K562 (cell line): ENCODE results near the gene ADIPOR1. TPM values are rescaled to one million over a fixed set of nuclear protein-coding genes. Genes with fewer than 3 reads are reported as not detected.

Experiments
- ATAC-seq: fragments of 200-7000 bp; cut with Tn5 transposase; 3 replicates; pipeline ENCODE4 v1.9.1; 2020; ENCODE audit warnings: moderate library complexity
- BruUV-seq: library from RNA; stranded (reverse); fragments of 400-500 nt; replicated peaks from 2 replicates; lab custom pipeline; 2021; lab: Mats Ljungman, UMichigan
- CTCF ChIA-PET: fragments of 300-600 bp; formaldehyde crosslinking; extraction: SDS; loops from one replicate; lab custom pipeline; 2021; ENCODE audit warnings: low intra/inter-chr PET ratio; lab: Yijun Ruan, JAX
- POLR2A ChIA-PET: fragments of 300-600, 350-650 bp; sonication (Branson Sonifier 250); formaldehyde crosslinking; extraction: SDS; loops from one replicate; lab custom pipeline; 2021; ENCODE audit warnings: antibody characterized with exemption, inconsistent platforms; lab: Yijun Ruan, JAX
- DNase-seq, 4 experiments: peaks; one replicate each; pipeline versions ENCODE4 v3.0.0 to v3.0.0-alpha.2; 2011 to 2018; ENCODE audit warnings: low spot score in 3 of 4, mixed read lengths in 3 of 4; ENCODE audit errors: extremely low read depth in 1 of 4
- FAIRE-seq: peaks from 2 replicates; lab custom pipeline; 2011; peaks lifted over from hg19 to GRCh38; lab: Jason Lieb, UNC
- H2AFZ ChIP-seq: 2 replicates; pipeline ENCODE4 v1.6.0; 2011; ENCODE audit warnings: low read depth, low read length, control low read depth, inconsistent platforms
- H3K27ac ChIP-seq: fragments of 200-600 bp; 3 replicates; pipeline ENCODE4 v1.8.0; 2011; ENCODE audit warnings: low read depth, mild to moderate bottlenecking, control low read depth, inconsistent platforms, low read length, moderate library complexity, mixed read lengths; ENCODE audit errors: extremely low read depth
- H3K27me3 ChIP-seq, 2 experiments: fragments of 300-600 bp in 1 of 2; 2 replicates in 1 of 2; 3 replicates in 1 of 2; pipeline versions ENCODE4 v1.6.0 to v1.8.0; 2011; ENCODE audit warnings: inconsistent platforms in 2 of 2, low read length in 2 of 2, mild to moderate bottlenecking in 1 of 2, mixed read lengths in 1 of 2, moderate library complexity in 1 of 2; ENCODE audit not compliant: control insufficient read depth in 2 of 2, insufficient read depth in 2 of 2
- H3K36me3 ChIP-seq: fragments of 300-600 bp; 3 replicates; pipeline ENCODE4 v1.8.0; 2011; ENCODE audit warnings: mild to moderate bottlenecking, low read length, inconsistent platforms; ENCODE audit not compliant: control insufficient read depth, insufficient read depth
- H3K4me1 ChIP-seq, 2 experiments: fragments of 200-600 bp in 1 of 2; replicated peaks in 1 of 2; 2 replicates in 1 of 2; 3 replicates in 1 of 2; pipeline versions ENCODE4 v1.5.1 to v1.8.0; 2011; ENCODE audit warnings: inconsistent platforms in 2 of 2, low read length in 2 of 2, mild to moderate bottlenecking in 1 of 2, mixed read lengths in 1 of 2, moderate library complexity in 1 of 2; ENCODE audit not compliant: control insufficient read depth in 2 of 2, insufficient read depth in 2 of 2
- H3K4me2 ChIP-seq: 2 replicates; pipeline ENCODE4 v1.6.1; 2011; ENCODE audit warnings: low read length, control low read depth, inconsistent platforms, mixed read lengths; ENCODE audit not compliant: insufficient read depth
- H3K4me3 ChIP-seq: fragments of 200-600 bp; sonication (generic), shearing (Covaris generic); 2 replicates; pipeline ENCODE4 v1.5.1; 2016; ENCODE audit warnings: control low read depth, inconsistent platforms
- H3K79me2 ChIP-seq: fragments of 200-600 bp; 3 replicates; pipeline ENCODE4 v1.8.0; 2011; ENCODE audit warnings: low read length, inconsistent platforms; ENCODE audit not compliant: control insufficient read depth, insufficient read depth
- H3K9ac ChIP-seq, 2 experiments: 2 replicates each; pipeline versions ENCODE4 v1.6.0 to v1.6.1; 2011; ENCODE audit warnings: low read depth in 2 of 2, low read length in 2 of 2, control low read depth in 1 of 2, inconsistent platforms in 1 of 2, mild to moderate bottlenecking in 1 of 2, mixed read lengths in 1 of 2; ENCODE audit not compliant: insufficient read depth in 1 of 2
- H3K9me1 ChIP-seq: one replicate; pipeline ENCODE4 v1.6.0; 2011; ENCODE audit warnings: inconsistent platforms, mild to moderate bottlenecking, low read length, moderate library complexity; ENCODE audit not compliant: control insufficient read depth, insufficient read depth
- H3K9me3 ChIP-seq: replicated peaks from 2 replicates; pipeline ENCODE4 v1.5.1; 2011; ENCODE audit warnings: low read depth, low read length, inconsistent platforms; ENCODE audit not compliant: control insufficient read depth, insufficient read depth
- H4K20me1 ChIP-seq: replicated peaks from 2 replicates; pipeline ENCODE4 v1.6.1; 2011; ENCODE audit warnings: low read length, inconsistent platforms, mixed read lengths; ENCODE audit not compliant: control insufficient read depth, insufficient read depth
- ARID1B ChIP-seq: fragments of 450-650 bp; IDR thresholded peaks from 2 replicates; pipeline ENCODE4 v1.6.1; 2016; ENCODE audit warnings: antibody characterized with exemption, mild to moderate bottlenecking, inconsistent platforms
- BDP1 ChIP-seq: IDR thresholded peaks from 3 replicates; pipeline ENCODE4 v1.6.1; 2011; ENCODE audit not compliant: insufficient read length, insufficient read depth
- FOXK2 ChIP-seq, 2 experiments: fragments of 450-650 bp; IDR thresholded peaks in 1 of 2; conservative IDR thresholded peaks in 1 of 2; 2 replicates each; pipeline ENCODE4 v1.6.1; 2016; ENCODE audit warnings: low read depth in 2 of 2, mild to moderate bottlenecking in 1 of 2
- FOXP1 ChIP-seq: sonication (generic); formaldehyde crosslinking; IDR thresholded peaks from 2 replicates; pipeline ENCODE4 v1.8.0; 2022; ENCODE audit warnings: mild to moderate bottlenecking, missing genetic modification reagents
- HNRNPL ChIP-seq: fragments of 200-400 bp; formaldehyde crosslinking; IDR thresholded peaks from 2 replicates; pipeline ENCODE4 v1.6.1; 2017; ENCODE audit warnings: low read depth, mild to moderate bottlenecking, low read length
- PML ChIP-seq: IDR thresholded peaks from 2 replicates; pipeline ENCODE4 v1.6.1; 2012; ENCODE audit warnings: low read length, inconsistent platforms
- PYGO2 ChIP-seq: fragments of 450-650 bp; IDR thresholded peaks from 2 replicates; pipeline ENCODE4 v1.6.1; 2016; ENCODE audit warnings: mild to moderate bottlenecking, missing genetic modification characterization, moderate library complexity, missing compliant biosample characterization
- ZKSCAN1 ChIP-seq: fragments of 150-350 bp; IDR thresholded peaks from 2 replicates; pipeline ENCODE4 v1.6.1; 2016; ENCODE audit warnings: low read depth, low read length
- WGBS: fragments of 100-300 bp; shearing (Covaris generic); methylation state at CpG from one replicate; pipeline ENCODE4 v1.1.6; 2016; ENCODE audit warnings: low coverage, mixed read lengths; ENCODE audit not compliant: insufficient coverage; ENCODE audit errors: missing lambda C conversion rate; 5-methylcytosine and 5-hydroxymethylcytosine counted together
- in situ Hi-C: fragments of 300-500 bp; cut with MboI; formaldehyde crosslinking; loops from 4 replicates; pipeline ENCODE4 v1.15.0; 2018; ENCODE audit warnings: inconsistent platforms, mixed read lengths
- intact Hi-C: fragments of 100-400 bp; cut with micrococcal nuclease; formaldehyde crosslinking; loops from 2 replicates; pipeline ENCODE4 v1.14.2; 2022
- polyA plus RNA-seq, 8 experiments: library from polyadenylated mRNA; depleted of rRNA in 4 of 8; stranded (reverse) in 5 of 8; unstranded in 3 of 8; fragments of >200 nt; fragmentation: Nextera tagmentation in 2 of 8; fragmentation: Illumina TruSeq in 1 of 8; extraction: Ambion mirVana in 2 of 8; extraction: Trizol in 1 of 8; gene quantifications; 2 replicates each; pipeline versions ENCODE4 v1.2.1 to v1.2.3, GENCODE V29; 2011 to 2014; ENCODE audit warnings: inconsistent platforms in 1 of 8, missing spikeins in 1 of 8
- total RNA-seq, 7 experiments: library from RNA; depleted of rRNA in 6 of 7; stranded (reverse); fragments of >200 nt in 6 of 7; fragmentation: Illumina TruSeq in 2 of 7; extraction: Trizol in 2 of 7; gene quantifications; 2 replicates each; pipeline versions ENCODE4 v1.2.1 to v1.2.3, GENCODE V29; 2011 to 2021; ENCODE audit warnings: low replicate concordance in 1 of 7
- TF ChIP-seq, protein P1 (sequence below): fragments of 450-650 bp; formaldehyde crosslinking; IDR thresholded peaks from 2 replicates; pipeline ENCODE4 v1.4.0; 2022; ENCODE audit warnings: mild to moderate bottlenecking, moderate library complexity
- TF ChIP-seq, protein P2 (sequence below): sonication (generic); formaldehyde crosslinking; IDR thresholded peaks from 2 replicates; pipeline ENCODE4 v1.8.1; 2023; ENCODE audit warnings: mild to moderate bottlenecking, missing genetic modification reagents
- TF ChIP-seq, protein P3 (sequence below): sonication (generic); formaldehyde crosslinking; IDR thresholded peaks from 2 replicates; pipeline ENCODE4 v1.8.1; 2023; ENCODE audit warnings: mild to moderate bottlenecking, missing genetic modification reagents, moderate library complexity

The ADIPOR1 gene
- total and polyA plus RNA-seq, 9 of the 15 experiments (the other 6 are each of a cell fraction or from before 2014, with no cell fraction given): 29.0 to 217 (median 100) TPM

DNA sequence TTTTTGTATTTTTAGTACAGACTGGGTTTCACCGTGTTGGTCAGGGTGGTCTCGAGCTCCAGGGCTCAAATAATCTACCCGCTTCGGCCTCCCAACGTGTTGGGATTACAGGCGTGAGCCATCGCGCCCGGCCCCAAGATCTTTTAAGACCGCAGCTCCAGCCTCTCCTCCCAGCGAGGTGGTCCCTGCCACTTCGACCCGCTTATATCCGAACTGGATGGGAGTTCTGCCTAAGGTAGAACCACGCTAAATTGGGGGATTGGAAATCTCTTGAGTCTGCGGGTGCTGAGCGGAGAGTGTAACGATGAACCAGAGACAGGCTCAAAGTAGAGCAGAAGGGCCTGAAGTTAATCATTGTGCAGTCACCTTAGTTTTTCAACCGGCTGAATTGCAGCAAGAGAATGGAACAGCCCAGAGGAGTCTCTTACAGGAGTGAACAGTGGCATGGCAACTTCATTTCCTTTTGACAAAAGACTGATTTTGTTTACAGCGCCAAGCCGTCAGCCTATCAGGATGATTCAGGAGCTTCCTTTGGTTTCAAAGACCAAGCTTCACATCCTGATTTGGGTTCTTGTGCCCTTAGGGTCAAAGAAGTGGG, 9.7 kb upstream of the ADIPOR1 start:
- in situ Hi-C loops: no loop called here
- peaks cover 20 to 24% of the 10 kb centered on the region in 2 experiments for H3K4me1 ChIP-seq
- ATAC-seq (peak; percentile 34), FAIRE-seq (no peak), DNase-seq (peak in 3 of 4 experiments; percentile 25 to 49 (median 37))
- peak overlapping the region; percentile 98 for H2AFZ ChIP-seq
- H3K9me3 ChIP-seq: no peaks in the 10 kb centered on the region
- BruUV-seq: TSS peak; percentile 81
- intact Hi-C loops: no loop called here
- peak overlapping the region; percentile 59 for H3K27ac ChIP-seq
- H3K4me2 ChIP-seq: peak overlapping the region; percentile 92
- H3K79me2 ChIP-seq: peaks cover 11% of the 10 kb centered on the region; the same call in 2 of the 3 replicates
- peak overlapping the region; percentile 98 for H3K4me3 ChIP-seq
- peaks cover 31% of the 10 kb centered on the region for H3K36me3 ChIP-seq
- ChIA-PET CTCF (no interaction called here), POLR2A (interaction anchor here (0.6 to 1.4 kb wide), 12 partner anchors 8 to 793 kb away, joined by 3 to 13 read pairs (median 4); partner anchors contain the start of genes RABIF and TMEM183A)
- no peaks in the 10 kb centered on the region for H3K9me1 ChIP-seq
- WGBS: 6% methylated on average over 21 of the region's 21 CpGs
- H3K27me3 ChIP-seq: no peaks in the 10 kb centered on the region
- H3K9ac ChIP-seq: peak overlapping the region; percentile 63 to 88
- H4K20me1 ChIP-seq: no peaks in the 10 kb centered on the region
- TF ChIP-seq FOXP1 (CRISPR knock-in tag) (peak; percentile 34; the same call in 1 of the 2 replicates), PML (0 out of 2 replicates have a peak, but pooled peaks have one; percentile 29), ZKSCAN1 (0 out of 2 replicates have a peak, but pooled peaks have one; percentile 20), ARID1B (peak; percentile 9; the same call in 1 of the 2 replicates), FOXK2 (conservative IDR thresholded peaks at IDR 0.05 in 1 of 2, IDR thresholded peaks at IDR 0.05 in 1 of 2; ENCODE audit: low read depth in 2 of 2) (no peak), HNRNPL (no peak), PYGO2 (tag) (no peak), BDP1 (no peak)
- TF ChIP-seq, protein P1, sequence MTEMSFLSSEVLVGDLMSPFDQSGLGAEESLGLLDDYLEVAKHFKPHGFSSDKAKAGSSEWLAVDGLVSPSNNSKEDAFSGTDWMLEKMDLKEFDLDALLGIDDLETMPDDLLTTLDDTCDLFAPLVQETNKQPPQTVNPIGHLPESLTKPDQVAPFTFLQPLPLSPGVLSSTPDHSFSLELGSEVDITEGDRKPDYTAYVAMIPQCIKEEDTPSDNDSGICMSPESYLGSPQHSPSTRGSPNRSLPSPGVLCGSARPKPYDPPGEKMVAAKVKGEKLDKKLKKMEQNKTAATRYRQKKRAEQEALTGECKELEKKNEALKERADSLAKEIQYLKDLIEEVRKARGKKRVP (CRISPR knock-in tag): 0 out of 2 replicates have a peak, but pooled peaks have one; percentile 34
- TF ChIP-seq, protein P2, sequence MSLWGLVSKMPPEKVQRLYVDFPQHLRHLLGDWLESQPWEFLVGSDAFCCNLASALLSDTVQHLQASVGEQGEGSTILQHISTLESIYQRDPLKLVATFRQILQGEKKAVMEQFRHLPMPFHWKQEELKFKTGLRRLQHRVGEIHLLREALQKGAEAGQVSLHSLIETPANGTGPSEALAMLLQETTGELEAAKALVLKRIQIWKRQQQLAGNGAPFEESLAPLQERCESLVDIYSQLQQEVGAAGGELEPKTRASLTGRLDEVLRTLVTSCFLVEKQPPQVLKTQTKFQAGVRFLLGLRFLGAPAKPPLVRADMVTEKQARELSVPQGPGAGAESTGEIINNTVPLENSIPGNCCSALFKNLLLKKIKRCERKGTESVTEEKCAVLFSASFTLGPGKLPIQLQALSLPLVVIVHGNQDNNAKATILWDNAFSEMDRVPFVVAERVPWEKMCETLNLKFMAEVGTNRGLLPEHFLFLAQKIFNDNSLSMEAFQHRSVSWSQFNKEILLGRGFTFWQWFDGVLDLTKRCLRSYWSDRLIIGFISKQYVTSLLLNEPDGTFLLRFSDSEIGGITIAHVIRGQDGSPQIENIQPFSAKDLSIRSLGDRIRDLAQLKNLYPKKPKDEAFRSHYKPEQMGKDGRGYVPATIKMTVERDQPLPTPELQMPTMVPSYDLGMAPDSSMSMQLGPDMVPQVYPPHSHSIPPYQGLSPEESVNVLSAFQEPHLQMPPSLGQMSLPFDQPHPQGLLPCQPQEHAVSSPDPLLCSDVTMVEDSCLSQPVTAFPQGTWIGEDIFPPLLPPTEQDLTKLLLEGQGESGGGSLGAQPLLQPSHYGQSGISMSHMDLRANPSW (CRISPR knock-in tag): peak; percentile 87; the same call in 1 of the 2 replicates
- TF ChIP-seq, protein P3, sequence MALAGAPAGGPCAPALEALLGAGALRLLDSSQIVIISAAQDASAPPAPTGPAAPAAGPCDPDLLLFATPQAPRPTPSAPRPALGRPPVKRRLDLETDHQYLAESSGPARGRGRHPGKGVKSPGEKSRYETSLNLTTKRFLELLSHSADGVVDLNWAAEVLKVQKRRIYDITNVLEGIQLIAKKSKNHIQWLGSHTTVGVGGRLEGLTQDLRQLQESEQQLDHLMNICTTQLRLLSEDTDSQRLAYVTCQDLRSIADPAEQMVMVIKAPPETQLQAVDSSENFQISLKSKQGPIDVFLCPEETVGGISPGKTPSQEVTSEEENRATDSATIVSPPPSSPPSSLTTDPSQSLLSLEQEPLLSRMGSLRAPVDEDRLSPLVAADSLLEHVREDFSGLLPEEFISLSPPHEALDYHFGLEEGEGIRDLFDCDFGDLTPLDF (CRISPR knock-in tag): peak; percentile 36; the same call in 1 of the 2 replicates
